Measurements from ENCODE around the gene RASGRF2.

The RASGRF2 gene, protein sequence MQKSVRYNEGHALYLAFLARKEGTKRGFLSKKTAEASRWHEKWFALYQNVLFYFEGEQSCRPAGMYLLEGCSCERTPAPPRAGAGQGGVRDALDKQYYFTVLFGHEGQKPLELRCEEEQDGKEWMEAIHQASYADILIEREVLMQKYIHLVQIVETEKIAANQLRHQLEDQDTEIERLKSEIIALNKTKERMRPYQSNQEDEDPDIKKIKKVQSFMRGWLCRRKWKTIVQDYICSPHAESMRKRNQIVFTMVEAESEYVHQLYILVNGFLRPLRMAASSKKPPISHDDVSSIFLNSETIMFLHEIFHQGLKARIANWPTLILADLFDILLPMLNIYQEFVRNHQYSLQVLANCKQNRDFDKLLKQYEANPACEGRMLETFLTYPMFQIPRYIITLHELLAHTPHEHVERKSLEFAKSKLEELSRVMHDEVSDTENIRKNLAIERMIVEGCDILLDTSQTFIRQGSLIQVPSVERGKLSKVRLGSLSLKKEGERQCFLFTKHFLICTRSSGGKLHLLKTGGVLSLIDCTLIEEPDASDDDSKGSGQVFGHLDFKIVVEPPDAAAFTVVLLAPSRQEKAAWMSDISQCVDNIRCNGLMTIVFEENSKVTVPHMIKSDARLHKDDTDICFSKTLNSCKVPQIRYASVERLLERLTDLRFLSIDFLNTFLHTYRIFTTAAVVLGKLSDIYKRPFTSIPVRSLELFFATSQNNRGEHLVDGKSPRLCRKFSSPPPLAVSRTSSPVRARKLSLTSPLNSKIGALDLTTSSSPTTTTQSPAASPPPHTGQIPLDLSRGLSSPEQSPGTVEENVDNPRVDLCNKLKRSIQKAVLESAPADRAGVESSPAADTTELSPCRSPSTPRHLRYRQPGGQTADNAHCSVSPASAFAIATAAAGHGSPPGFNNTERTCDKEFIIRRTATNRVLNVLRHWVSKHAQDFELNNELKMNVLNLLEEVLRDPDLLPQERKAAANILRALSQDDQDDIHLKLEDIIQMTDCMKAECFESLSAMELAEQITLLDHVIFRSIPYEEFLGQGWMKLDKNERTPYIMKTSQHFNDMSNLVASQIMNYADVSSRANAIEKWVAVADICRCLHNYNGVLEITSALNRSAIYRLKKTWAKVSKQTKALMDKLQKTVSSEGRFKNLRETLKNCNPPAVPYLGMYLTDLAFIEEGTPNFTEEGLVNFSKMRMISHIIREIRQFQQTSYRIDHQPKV (N-terminal part only)

DNA sequence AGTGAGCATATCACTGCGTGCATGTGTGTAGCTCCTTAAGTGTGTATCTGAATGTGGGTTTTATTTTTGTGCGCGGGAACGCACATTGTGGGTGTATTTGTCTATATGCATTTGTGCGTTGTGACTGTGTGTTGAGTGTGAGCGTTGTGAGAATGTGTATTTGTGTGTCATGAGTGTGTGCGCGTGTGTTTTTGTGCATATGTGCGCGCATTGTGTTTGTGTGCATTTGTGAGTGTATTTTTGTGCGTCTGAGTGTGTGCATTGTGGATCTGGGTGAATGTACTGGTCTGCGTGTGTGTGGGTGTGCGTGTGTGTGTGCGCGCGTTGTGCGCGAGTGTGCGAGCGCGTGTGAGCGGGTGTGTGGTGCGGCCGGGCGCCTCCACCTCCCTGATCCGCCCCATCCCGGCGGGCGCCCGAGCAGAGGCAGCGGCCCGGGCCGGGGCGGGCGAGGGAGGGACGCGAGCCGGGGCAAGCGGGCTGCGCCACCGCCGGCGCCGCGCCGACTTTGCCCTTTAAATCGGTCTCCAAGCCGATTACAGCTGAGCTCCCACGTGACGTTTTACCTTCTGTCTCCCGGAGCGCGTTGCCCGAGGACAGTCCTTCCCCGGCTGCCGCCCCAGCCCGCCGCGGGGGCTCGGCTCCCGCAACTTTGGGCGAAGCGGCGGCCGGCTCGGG is at the start of gene RASGRF2:
Gene RASGRF2, plus strand, starts transcription at position 596 of the 675 bp plus-strand sequence. CDS start 376 bp downstream, outside the sequence.
- no peak for DNase-seq (ENCODE audit: low read depth, low spot score)

DNA sequence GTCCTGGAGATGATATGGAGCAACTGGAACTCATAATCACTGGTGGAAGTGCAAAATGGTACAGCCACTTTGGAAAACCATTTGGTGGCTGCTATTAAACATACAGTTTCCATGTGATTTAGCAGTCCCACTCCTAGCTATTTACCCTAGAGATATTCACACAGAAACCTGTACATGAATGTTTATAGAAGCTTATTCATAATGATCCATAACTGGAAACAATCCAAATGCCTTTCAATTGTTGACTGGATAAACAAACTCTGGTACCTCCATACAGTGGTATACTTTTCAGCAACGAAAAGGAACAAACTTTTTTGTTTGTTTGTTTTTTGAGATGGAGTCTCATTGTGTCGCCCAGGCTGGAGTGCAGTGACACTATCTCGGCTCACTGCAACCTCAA is 47.7 kb upstream of the RASGRF2 start:
- no peak for DNase-seq (ENCODE audit: low read depth, low spot score)

DNA sequence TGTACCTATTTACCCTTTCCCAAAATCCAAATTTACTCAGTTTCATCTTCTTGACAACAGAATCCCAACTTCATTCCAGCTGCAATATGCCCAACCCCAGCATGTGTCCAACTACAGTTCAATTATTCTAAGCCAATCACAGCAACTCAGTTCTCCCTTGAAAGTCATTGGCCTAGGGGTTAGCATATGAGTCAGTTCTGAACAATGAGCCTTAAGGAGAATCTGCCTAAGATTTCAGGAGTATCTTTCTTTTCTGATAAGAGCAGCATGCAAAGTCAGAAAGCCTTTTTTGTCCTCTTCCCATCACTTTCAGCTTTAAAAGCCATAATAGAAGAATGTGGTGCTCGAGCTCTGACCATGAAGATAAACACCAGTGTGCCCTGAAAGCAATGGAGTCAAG is 44.4 kb upstream of the RASGRF2 start:
- DNase-seq (ENCODE audit: low read depth, low spot score), result no peak

DNA sequence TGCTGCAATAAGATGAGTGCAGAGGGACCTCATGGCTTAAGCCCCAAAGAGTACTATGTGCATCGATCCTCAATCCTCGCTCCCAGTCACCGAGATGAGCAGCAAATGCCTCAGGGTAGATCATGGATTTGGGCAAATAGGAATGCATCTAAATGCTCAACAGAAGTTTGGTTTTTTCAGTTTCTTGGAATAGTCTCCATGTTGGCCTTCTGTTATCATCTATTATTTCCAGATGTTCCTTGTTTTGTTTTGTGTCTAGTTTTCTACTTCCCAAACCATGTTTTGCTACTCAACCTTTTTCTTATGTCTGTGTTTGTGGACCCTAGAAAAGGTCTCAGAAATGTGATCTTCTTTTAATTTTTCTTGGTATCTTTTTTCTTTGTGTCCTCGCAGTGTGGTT is 43.5 kb upstream of the RASGRF2 start:
- no peak for DNase-seq (ENCODE audit: low read depth, low spot score)

DNA sequence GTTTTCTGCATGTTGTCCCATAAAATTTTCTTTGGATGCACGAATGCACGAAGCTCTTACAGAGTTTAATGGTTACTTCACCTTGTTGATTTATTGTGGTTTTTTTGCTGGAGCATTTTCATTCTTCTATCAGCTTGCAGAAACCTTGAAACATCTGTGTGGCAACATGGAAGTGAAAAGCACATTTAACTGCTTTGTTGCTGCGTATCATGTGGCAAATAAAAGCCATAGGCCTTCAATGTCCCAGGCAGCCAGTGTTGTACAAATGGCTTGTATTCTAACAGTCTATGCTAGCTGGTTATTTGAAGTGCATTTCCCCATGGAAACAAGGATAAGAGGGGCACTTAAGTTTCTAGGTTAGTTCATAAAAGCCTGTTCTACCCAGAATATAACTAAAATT is 42.5 kb upstream of the RASGRF2 start:
- no peak for DNase-seq (ENCODE audit: low read depth, low spot score)

DNA sequence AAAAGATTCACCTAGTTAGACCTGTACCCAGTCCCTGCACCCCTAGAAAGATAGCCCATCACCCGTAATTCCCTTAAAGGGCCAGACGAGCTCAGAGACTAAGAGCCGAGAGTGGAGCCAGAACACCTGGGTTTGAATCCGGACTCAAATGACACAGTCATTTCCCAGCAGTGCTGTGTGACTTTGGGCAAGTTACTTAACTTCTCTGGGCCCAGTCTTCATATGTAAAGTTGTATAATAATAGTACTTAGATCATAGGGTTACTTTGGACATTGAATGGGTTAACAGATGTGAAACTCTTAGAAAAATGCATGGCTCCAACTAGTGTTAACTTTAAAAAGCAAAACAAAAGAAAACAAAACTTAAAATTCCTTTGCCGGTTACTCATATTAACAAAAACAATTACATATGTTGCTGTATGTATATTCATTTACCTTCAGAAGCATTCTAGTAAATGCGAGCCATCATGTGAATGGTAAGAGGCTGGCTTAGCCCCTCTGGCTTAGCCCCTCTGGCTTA is 40.4 kb upstream of the RASGRF2 start:
- DNase-seq (ENCODE audit: low read depth, low spot score), result no peak

DNA sequence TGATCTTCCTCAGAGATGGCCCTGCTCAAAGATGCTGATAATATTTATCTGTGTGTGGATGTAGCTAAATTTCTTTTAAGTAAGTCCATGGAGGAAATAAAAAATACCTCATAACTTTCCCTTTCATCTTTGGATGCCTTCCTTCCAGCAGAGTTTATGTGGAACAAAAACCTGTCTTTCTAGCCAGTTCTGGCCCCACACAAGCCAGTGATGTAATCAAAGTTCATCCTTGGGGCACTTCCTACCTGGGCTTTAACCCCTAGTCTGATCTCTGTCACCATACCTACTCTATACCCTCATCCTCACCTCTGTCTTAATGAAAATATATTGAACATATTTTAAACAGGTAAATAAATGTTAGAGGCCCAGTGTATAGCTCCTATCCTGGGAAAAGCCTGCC is 39.8 kb upstream of the RASGRF2 start:
- DNase-seq (ENCODE audit: low read depth, low spot score), result no peak

DNA sequence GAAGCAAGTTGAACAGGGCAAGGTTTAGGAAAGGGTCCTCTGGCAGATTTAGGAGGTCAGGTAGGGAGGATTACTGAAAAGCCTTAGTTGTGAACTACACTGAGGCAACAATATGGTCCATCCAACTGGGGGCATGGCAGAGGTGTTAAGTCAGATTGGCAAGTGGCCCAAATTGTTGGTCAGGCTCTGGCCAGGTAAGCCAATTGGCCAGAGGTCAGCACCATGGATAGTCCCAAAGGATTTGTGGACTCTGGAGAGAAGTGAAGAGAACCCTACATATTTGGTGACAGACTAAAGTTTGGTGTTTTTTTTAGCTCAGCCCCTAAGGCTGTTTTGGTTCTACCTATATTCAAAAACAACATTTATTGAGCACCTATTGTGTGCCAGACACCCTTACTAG is 39.1 kb upstream of the RASGRF2 start:
- no peak for DNase-seq (ENCODE audit: low read depth, low spot score)

DNA sequence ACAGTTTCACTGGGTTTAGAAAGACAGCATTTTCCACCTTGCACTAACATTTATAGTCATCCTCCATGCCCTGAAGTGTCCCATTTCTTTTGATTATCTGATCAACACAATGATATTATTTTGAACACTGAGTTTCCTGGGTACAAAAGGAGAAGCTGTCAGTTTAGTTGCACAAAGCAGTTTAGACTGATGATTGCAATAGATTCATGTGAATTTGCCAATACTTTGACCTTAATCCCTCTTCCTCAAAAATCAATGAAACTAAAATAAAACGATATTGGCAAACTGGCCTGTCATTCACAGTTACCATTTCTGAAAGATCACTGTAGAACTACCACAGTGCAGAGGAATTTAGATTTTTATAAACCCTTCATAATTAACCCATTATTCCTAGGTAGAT is 34.2 kb upstream of the RASGRF2 start:
- no peak for DNase-seq (ENCODE audit: low read depth, low spot score)

DNA sequence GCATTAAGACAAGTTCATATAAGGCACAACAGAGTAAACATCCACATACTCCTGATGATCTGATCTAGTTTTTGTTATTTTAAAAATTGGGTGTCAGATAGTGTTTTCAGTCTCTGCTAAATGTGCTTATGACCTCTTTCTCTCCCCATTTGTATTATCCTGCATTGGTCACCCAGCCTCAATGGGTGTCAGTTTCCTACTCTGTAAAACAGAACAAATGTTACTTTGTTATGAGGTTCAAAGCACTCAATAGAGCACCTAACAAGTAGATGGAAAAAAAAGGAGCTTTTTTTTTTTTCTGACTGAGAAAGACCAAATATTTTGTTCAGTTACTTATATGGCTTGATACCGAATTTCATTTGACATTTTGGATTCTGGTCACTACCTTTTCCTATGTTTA is 33.6 kb upstream of the RASGRF2 start:
- DNase-seq (ENCODE audit: low read depth, low spot score), result no peak

DNA sequence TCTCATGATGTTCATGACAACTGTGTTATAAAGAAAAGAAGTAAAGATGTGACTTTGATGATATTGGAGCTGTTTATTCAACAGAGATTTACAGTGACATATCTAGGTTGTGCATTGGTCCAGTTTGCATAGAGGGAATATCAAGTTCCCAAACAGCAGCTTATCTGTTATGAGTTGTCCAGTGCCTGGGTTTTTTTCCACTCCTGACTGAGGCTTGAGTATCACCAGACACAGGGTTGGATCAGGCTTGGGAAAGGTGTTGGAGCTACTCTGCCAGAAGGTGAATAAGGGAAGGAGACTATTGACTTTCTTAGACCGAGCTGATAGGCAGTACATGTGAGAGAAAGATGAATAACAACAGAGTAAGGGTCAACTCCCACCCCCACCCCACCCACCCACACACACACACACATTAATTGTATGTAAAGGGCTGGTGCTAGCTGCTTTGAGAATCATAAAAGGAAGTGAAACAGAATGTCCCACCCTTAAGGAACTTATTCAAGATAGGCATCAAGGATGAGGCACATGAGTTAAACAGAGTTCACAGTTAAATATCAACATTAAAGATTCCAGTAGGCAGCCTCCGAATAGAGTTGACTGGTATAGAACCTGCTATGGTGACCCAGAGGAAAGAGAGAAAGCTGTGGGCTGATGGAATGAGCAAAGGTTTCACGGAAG is 33.0 kb upstream of the RASGRF2 start:
- no peak for DNase-seq (ENCODE audit: low read depth, low spot score)

DNA sequence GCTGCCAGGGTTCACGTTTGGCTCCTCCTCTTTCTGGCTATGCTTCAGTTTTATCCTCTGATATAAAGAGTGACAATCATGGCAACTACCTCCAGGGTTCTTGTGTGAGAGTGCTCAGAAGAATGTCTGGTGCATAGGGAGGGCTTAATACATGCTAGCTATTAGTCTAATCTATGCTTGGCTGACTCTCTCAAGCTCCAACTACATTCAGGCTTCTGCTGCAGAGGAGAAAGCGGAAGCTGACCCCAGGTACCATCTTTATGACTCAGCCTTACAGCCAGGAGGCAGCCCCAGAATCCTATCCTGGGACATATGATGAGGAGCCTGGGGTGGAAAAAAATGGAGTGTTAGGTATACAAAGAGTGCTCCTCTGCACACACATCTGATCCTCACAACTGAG is 32.1 kb upstream of the RASGRF2 start:
- no peak for DNase-seq (ENCODE audit: low read depth, low spot score)

DNA sequence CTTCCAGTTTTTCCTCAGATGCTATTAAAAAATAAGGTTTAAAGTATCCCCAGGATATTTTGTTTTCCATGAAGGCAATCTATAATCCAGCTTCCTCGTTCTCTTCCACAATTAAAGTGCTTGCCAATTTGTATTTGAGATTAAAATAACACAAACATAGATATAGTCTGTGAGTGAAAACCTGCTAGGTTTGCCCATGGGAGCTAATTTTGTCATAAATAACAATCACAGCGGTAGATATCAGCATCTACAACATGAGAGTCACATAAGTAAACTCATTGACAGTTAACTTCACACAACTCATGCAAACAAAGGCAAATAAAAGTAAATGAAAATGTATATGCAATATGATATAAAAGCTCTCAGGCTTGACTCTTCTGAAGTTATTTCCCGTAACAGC is 29.2 kb upstream of the RASGRF2 start:
- DNase-seq (ENCODE audit: low read depth, low spot score), result no peak

DNA sequence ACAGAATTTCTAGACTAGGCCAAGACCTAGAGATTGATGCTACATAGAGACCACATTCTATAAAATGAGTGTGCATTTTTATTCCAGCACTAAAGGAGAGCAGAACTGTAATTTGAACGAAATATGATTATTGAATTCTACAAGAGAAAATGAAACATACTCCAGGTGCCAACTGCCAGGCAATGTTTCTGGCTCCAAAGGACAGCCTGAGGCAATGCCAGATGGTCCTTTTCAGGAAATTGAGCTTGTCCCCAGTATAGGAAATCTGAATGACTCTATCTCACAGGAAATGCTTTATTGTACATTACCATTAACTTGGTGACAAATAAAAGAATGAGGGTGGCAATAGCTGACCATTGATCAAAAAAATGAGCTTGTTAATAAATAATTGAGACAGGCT is 28.8 kb upstream of the RASGRF2 start:
- DNase-seq (ENCODE audit: low read depth, low spot score), result no peak

DNA sequence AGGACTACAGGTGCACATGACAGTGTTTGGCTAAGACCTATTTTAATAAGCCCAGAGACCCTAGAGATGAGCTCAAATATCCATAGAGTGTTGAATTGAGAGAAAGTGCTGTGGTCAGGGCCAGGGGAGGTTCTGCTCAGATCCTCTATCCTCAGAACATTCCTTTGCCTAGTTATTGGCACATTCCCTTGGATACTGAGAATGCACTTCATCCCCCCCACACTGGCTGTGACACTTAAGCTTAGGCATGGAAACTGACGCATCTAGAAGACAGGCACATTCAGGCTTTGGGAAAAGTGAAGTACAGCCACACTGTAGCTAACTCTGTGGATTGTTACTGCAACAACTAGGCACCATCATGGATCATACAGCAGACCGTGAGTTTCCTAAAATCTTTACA is 27.1 kb upstream of the RASGRF2 start:
- DNase-seq (ENCODE audit: low read depth, low spot score), result no peak

DNA sequence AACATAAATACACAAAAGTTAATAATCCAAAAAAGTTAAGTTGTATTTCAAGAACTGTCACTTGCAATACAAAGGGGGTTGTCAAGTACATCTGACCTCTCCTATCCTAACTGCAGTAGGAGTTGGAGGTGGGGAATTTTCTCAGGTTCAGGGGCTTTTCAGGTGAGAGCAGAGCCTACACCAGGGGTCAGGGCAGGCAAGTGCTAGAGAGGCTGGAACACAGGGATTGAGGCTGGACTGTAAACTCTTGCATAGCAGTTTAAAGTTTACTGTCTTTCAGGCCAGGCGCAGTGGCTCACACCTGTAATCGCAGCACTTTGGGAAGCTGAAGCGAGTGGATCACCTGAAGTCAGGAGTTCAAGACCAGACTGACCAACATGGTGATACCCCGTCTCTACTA is 25.4 kb upstream of the RASGRF2 start:
- DNase-seq (ENCODE audit: low read depth, low spot score), result no peak

DNA sequence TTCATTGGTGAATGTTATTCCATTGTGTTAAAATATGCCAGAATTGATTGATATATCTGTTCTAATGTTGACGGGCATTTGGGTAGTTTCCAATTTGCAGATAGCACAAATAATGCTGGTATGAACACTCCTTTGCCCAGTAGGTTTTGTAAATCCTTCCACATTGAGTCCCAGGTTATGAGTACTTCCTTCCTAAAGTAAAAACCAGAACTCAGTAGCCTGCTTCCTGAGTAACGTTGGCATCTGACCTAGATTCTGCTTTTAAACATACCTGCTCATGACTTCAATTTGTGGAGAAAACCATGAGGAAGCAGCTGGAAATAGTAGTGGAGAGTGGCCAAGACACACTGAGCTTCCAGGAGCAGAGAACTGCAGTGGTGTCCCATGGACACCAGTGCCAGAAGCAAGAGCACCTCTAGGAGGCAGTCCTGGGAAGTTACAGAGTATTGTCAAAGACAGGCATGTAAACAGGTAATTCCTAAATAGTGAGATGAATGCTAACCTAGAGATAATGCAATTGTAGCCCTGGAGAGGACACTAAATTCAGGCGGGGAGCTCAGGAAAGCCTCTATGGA is 24.3 kb upstream of the RASGRF2 start:
- no peak for DNase-seq (ENCODE audit: low read depth, low spot score)

DNA sequence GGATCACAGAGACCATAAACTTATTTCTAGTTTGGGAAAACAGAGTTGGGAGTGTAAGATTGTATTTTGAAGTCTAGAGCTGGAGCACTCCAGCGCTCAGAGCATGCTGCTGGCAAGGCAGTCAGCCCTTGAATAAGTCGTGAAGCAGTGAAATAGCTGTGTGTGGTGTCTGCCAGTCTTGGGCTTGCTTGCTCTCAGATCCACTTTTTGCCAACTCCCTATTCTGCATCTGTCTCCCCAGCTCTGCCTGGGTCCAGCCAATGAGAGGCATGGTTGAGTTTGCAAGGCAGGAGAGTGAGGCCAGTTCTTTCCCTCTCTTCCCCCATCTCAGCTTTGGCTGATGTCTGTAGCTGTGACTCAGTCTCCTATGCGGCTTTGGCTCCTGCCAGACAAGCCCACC is 23.3 kb upstream of the RASGRF2 start:
- DNase-seq (ENCODE audit: low read depth, low spot score), result no peak

DNA sequence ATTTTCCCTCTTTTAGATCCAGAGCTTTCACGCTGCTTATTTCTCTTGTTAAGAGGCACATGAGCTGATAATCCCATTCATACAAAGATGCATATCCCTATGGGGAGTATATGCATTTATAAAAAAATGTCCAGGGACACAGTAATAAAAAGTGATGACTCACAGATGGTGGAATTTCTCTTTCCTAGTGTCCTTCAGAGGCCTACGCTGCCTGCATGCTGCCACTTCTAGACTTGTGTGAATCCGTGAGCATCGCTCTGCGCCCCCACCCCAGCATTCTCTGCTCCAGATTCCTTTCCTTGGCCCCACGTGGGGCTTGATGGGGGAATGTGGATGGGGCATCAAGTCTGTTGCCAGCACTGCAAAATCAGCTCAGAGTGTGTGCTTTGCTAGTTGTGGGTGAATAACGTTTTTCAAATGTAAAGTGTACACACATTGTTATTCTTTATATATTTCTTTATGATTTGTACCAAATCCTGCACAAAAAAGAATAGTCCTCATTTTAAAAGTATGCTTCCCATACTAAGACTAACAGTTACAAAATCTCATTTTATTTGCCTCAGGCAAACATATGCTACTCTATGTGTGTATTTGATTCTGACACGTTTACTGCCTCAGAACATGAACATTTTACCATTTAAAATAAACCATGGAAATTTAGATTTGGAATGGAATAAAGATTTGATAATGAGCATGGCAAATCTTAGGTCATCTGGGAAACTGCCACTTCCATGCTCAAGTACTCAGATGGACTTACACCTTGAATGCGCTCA is 22.4 kb upstream of the RASGRF2 start:
- no peak for DNase-seq (ENCODE audit: low read depth, low spot score)

DNA sequence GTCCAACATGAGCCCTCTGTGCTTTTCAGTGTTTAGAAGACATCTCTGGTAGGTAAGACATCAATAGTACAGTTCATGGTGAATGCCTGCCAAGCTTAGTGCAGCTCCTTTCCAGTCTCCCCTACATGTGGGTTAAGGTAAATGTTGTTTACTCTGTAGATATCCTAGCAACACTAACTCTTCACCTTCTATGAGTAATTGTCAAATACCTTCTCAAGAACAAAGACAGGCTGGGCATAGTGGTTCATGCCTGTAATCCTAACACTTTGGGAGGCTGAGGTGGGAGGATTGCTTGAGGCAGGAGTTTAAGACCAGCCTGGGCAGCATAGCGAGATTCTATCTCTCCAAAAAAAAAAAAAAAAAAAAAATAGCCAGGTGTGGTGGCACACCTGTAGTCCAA is 18.7 kb upstream of the RASGRF2 start:
- DNase-seq (ENCODE audit: low read depth, low spot score), result no peak

Measured in smooth muscle cell of the brain vasculature (primary cell).